ENCODE results near the gene DEPDC4. TPM values are rescaled to one million over a fixed set of nuclear protein-coding genes. Genes with fewer than 3 reads are reported as not detected.

The DEPDC4 gene
- total RNA-seq, 1 donor from 2014 or later = 0.61 TPM

GRCh38 chr12:100254876-100255275 is 12.0 kb downstream of the DEPDC4 start:
- ATAC-seq (no peak), DNase-seq (no peak)
- no peak overlapping the region for H3K27ac ChIP-seq
- TF ChIP-seq, protein P1, sequence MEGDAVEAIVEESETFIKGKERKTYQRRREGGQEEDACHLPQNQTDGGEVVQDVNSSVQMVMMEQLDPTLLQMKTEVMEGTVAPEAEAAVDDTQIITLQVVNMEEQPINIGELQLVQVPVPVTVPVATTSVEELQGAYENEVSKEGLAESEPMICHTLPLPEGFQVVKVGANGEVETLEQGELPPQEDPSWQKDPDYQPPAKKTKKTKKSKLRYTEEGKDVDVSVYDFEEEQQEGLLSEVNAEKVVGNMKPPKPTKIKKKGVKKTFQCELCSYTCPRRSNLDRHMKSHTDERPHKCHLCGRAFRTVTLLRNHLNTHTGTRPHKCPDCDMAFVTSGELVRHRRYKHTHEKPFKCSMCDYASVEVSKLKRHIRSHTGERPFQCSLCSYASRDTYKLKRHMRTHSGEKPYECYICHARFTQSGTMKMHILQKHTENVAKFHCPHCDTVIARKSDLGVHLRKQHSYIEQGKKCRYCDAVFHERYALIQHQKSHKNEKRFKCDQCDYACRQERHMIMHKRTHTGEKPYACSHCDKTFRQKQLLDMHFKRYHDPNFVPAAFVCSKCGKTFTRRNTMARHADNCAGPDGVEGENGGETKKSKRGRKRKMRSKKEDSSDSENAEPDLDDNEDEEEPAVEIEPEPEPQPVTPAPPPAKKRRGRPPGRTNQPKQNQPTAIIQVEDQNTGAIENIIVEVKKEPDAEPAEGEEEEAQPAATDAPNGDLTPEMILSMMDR (IDR thresholded peaks at IDR 0.05) = no peak
- no peaks in the 10 kb centered on the region for H3K9me3 ChIP-seq
- intact Hi-C loops (cut with DNase I) = no loop called here
- H3K36me3 ChIP-seq = no peaks in the 10 kb centered on the region
- H3K4me3 ChIP-seq = no peak overlapping the region
- H3K4me1 ChIP-seq = no peaks in the 10 kb centered on the region
- H3K27me3 ChIP-seq = no peaks in the 10 kb centered on the region

- Histone ChIP-seq H3K27ac (no peak overlapping the region), H3K4me3 (no peak overlapping the region), H3K9me3 (no peaks in the 10 kb centered on the region), H3K4me1 (no peaks in the 10 kb centered on the region), H3K27me3 (no peaks in the 10 kb centered on the region), H3K36me3 (no peaks in the 10 kb centered on the region)
- ATAC-seq (no peak), DNase-seq (no peak)
- intact Hi-C loops (cut with DNase I) = no loop called here
- TF ChIP-seq, protein P1 (IDR thresholded peaks at IDR 0.05) = no peak
Observed at GRCh38 chr12:100253437-100253836, 13.4 kb downstream of the DEPDC4 start.

DNA sequence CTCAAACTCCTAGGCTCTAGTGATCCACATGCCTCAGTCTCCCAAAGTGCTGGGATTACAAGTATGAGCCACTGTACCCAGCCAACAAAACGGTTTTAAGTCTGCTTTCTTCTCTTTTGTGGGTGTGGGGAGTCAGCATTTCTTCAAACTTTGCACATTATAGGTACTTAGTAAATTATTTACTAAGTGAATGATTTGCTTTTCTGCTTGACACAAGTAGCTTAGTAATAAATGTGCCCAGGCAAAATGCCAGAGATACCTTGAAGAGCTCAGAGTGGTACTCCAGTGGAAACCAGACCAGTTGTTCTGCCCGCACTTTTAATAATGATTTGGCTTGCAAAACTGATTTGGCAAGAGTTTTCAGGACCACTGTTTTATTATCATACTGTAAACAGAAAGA is 15.0 kb downstream of the DEPDC4 start:
- H3K27me3 ChIP-seq = no peaks in the 10 kb centered on the region
- no peaks in the 10 kb centered on the region for H3K9me3 ChIP-seq
- TF ChIP-seq, protein P1 (IDR thresholded peaks at IDR 0.05) = no peak
- ATAC-seq (peak; percentile 74), DNase-seq (no peak)
- H3K4me1 ChIP-seq = no peaks in the 10 kb centered on the region
- intact Hi-C loops (cut with DNase I) = no loop called here
- no peak overlapping the region for H3K4me3 ChIP-seq
- no peak overlapping the region for H3K27ac ChIP-seq
- no peaks in the 10 kb centered on the region for H3K36me3 ChIP-seq

DNA sequence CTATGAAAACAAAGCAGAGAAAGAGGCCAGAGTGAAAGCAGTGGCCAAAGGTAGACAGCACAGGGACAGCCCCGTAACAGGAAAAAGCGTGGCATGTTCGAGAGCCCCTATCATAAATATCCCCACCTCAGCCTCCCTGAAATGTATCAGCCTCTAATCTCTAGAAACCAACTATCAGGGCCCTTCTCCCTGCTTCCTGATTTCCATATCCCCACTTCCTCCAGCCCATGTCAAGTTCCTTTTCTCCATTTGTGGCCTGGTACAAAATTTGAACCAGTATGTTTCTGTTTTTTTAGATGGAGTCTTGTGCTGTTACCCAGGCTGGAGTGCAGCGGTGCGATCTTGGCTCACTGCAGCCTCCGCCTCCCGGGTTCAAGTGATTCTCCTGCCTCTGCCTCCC is 16.9 kb downstream of the DEPDC4 start:
- Histone ChIP-seq H3K9me3 (no peaks in the 10 kb centered on the region), H3K36me3 (no peaks in the 10 kb centered on the region), H3K4me1 (no peaks in the 10 kb centered on the region), H3K27ac (no peak overlapping the region), H3K4me3 (no peak overlapping the region), H3K27me3 (no peaks in the 10 kb centered on the region)
- TF ChIP-seq, protein P1 (IDR thresholded peaks at IDR 0.05) = no peak
- ATAC-seq = no peak
- intact Hi-C loops (cut with DNase I) = no loop called here
- DNase-seq = no peak

DNA sequence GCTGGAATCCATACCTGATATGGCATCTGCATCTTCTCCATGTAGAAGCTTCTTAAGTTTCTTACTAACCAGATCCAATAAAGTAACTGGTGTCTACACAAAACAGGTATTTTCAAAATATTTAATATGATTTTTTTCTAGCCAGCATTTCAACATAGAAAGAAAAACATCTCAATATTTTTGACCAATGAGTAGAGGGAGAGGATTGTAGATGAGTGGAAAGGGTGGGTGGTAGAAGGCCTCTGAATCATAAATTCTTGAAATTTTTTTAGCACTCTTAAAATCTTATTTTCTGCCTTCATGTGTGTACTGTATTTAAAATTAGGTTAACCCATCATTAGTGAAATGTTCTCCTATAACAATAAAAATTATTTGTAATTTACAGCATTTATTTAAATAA is 18.0 kb downstream of the DEPDC4 start:
- H3K27me3 ChIP-seq = no peaks in the 10 kb centered on the region
- H3K4me3 ChIP-seq = no peak overlapping the region
- TF ChIP-seq, protein P1 (IDR thresholded peaks at IDR 0.05) = no peak
- no peaks in the 10 kb centered on the region for H3K36me3 ChIP-seq
- no peak for ATAC-seq
- H3K9me3 ChIP-seq = no peaks in the 10 kb centered on the region
- intact Hi-C loops (cut with DNase I) = no loop called here
- H3K4me1 ChIP-seq = no peaks in the 10 kb centered on the region
- no peak overlapping the region for H3K27ac ChIP-seq
- DNase-seq = no peak

DNA sequence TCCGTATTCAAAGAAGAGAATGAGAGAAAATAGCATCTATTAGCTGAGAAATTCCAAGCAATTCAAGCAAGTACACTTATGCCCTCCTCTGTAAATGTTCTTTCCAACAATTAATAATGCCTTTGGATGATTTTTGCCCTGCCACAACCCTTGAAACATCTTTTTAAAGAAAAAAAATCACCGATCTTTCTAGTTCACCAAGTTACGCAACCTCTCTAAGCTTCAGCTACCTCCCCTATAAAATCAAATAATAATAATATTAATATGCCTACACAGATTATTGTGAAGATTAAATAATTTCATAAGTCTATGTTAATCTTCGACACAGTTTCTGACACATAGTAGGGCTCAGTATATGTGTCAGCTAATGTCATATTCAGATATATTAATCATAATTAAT is 19.1 kb downstream of the DEPDC4 start:
- no peaks in the 10 kb centered on the region for H3K27me3 ChIP-seq
- H3K9me3 ChIP-seq = no peaks in the 10 kb centered on the region
- DNase-seq = no peak
- no peaks in the 10 kb centered on the region for H3K36me3 ChIP-seq
- H3K4me1 ChIP-seq = no peaks in the 10 kb centered on the region
- TF ChIP-seq, protein P1 (IDR thresholded peaks at IDR 0.05) = no peak
- ATAC-seq = no peak
- no peak overlapping the region for H3K27ac ChIP-seq
- intact Hi-C loops (cut with DNase I) = no loop called here
- H3K4me3 ChIP-seq = no peak overlapping the region
